SU-DHL-6 (cell line): Measurements from ENCODE around the gene CBLB.

Experiments
- H2AFZ ChIP-seq: fragments of 200-600 bp; sonication (generic); 2 replicates; pipeline ENCODE4 v1.6.1; 2014; ENCODE audit warnings: low read depth, mild to moderate bottlenecking, moderate library complexity, mixed read lengths, antibody characterized with exemption, low read length; ENCODE audit not compliant: severe bottlenecking
- H3F3A ChIP-seq: fragments of 200-600 bp; shearing (Covaris generic); 2 replicates; pipeline ENCODE4 v1.6.0; 2016; ENCODE audit warnings: antibody characterized with exemption, mild to moderate bottlenecking; ENCODE audit not compliant: insufficient read depth
- H3K27ac ChIP-seq: fragments of 200-600 bp; sonication (generic); 2 replicates; pipeline ENCODE4 v1.5.1; 2016; ENCODE audit warnings: low read depth, mild to moderate bottlenecking, low read length, moderate library complexity, mixed read lengths
- H3K27me3 ChIP-seq: fragments of 200-600 bp; sonication (generic), shearing (Covaris generic); 2 replicates; pipeline ENCODE4 v1.6.0; 2014; ENCODE audit warnings: mild to moderate bottlenecking, low read length
- H3K36me3 ChIP-seq: fragments of 200-600 bp; sonication (generic); 2 replicates; pipeline ENCODE4 v1.6.1; 2014; ENCODE audit warnings: mild to moderate bottlenecking, low read length, mixed read lengths
- H3K4me2 ChIP-seq: fragments of 300-600, 200-600 bp; shearing (Covaris generic), sonication (generic); 2 replicates; pipeline ENCODE4 v1.6.0; 2014; ENCODE audit warnings: low read length, low read depth, mild to moderate bottlenecking; ENCODE audit not compliant: poor library complexity, severe bottlenecking
- H3K4me3 ChIP-seq: fragments of 200-600 bp; sonication (generic); 2 replicates; pipeline ENCODE4 v1.5.1; 2014; ENCODE audit warnings: antibody characterized with exemption, low read length, mild to moderate bottlenecking, mixed read lengths; ENCODE audit not compliant: insufficient read depth, poor library complexity, severe bottlenecking
- H3K79me2 ChIP-seq: fragments of 200-600 bp; sonication (generic); 2 replicates; pipeline ENCODE4 v1.6.1; 2014; ENCODE audit warnings: mild to moderate bottlenecking, low read length, moderate library complexity; ENCODE audit not compliant: insufficient read depth
- H3K9ac ChIP-seq: fragments of 200-600 bp; sonication (generic); 2 replicates; pipeline ENCODE4 v1.7.0; 2014; ENCODE audit warnings: mild to moderate bottlenecking, low read length
- H3K9me2 ChIP-seq: fragments of 200-600 bp; sonication (generic); replicated peaks from 2 replicates; pipeline ENCODE4 v1.6.1; 2014; ENCODE audit warnings: low read length; ENCODE audit not compliant: insufficient read depth
- H3K9me3 ChIP-seq: fragments of 200-600 bp; sonication (generic); 2 replicates; pipeline ENCODE4 v1.6.1; 2014; ENCODE audit warnings: low read length, mixed read lengths; ENCODE audit not compliant: insufficient read depth
- H4K20me1 ChIP-seq: fragments of 200-600 bp; sonication (generic); 2 replicates; pipeline ENCODE4 v1.6.1; 2014; ENCODE audit warnings: low read depth, mild to moderate bottlenecking, antibody characterized with exemption, low read length, moderate library complexity, mixed read lengths
- CTCF ChIP-seq: fragments of 200-600 bp; sonication (generic); IDR thresholded peaks from one replicate; pipeline ENCODE4 v1.5.1; 2017; ENCODE audit warnings: antibody characterized with exemption, mild to moderate bottlenecking, low read length, moderate library complexity; ENCODE audit not compliant: insufficient read depth, poor library complexity, severe bottlenecking
- EZH2phosphoT487 ChIP-seq: fragments of 200-600 bp; sonication (generic), shearing (Covaris generic); conservative IDR thresholded peaks from 2 replicates; pipeline ENCODE4 v1.6.1; 2018; ENCODE audit warnings: mild to moderate bottlenecking, antibody characterized with exemption, low read length, moderate library complexity, mixed read lengths

CBLB gene

GRCh38 chr3:105661461-105661860 is 207.4 kb downstream of the CBLB start:
- no peak overlapping the region for H3K27ac ChIP-seq
- H3K9me3 ChIP-seq = no peaks in the 10 kb centered on the region

GRCh38 chr3:105656651-105657504 is 211.9 kb downstream of the CBLB start:
- H3K36me3 ChIP-seq = peaks cover 21% of the 10 kb centered on the region

More at GRCh38 chr3:105661461-105661860, 207.4 kb downstream of the CBLB start:
- Histone ChIP-seq H4K20me1 (no peaks in the 10 kb centered on the region), H3K9me2 (no peaks in the 10 kb centered on the region), H3K4me3 (no peak overlapping the region), H2AFZ (no peak overlapping the region), H3F3A (0 out of 2 replicates have a peak, but pooled peaks cover 2% of the 10 kb centered on the region), H3K4me2 (no peak overlapping the region), H3K27me3 (no peaks in the 10 kb centered on the region), H3K36me3 (peaks cover 26% of the 10 kb centered on the region), H3K79me2 (no peaks in the 10 kb centered on the region), H3K9ac (no peak overlapping the region)
- TF ChIP-seq EZH2phosphoT487 (no peak), CTCF (no peak)

GRCh38 chr3:105653868-105654267 is 214.9 kb downstream of the CBLB start:
- Histone ChIP-seq H3K36me3 (peaks cover 6% of the 10 kb centered on the region; the same call in 1 of the 2 replicates), H2AFZ (no peak overlapping the region), H4K20me1 (no peaks in the 10 kb centered on the region), H3K9me3 (no peaks in the 10 kb centered on the region), H3K27me3 (no peaks in the 10 kb centered on the region), H3K4me2 (no peak overlapping the region), H3K9me2 (no peaks in the 10 kb centered on the region), H3K27ac (no peak overlapping the region), H3K79me2 (no peaks in the 10 kb centered on the region), H3K4me3 (no peak overlapping the region), H3K9ac (no peak overlapping the region), H3F3A (peaks cover 16% of the 10 kb centered on the region; the same call in 1 of the 2 replicates)
- no peak for TF ChIP-seq CTCF
- no peak for TF ChIP-seq EZH2phosphoT487

More at GRCh38 chr3:105656651-105657504, 211.9 kb downstream of the CBLB start:
- H3K27ac ChIP-seq = no peak overlapping the region
- TF ChIP-seq CTCF = no peak
- TF ChIP-seq EZH2phosphoT487 = no peak
- H3K4me2 ChIP-seq = no peak overlapping the region
- H3F3A ChIP-seq = peaks cover 16% of the 10 kb centered on the region; the same call in 1 of the 2 replicates
- no peaks in the 10 kb centered on the region for H3K27me3 ChIP-seq
- no peaks in the 10 kb centered on the region for H4K20me1 ChIP-seq
- H3K9me3 ChIP-seq = no peaks in the 10 kb centered on the region
- H3K4me3 ChIP-seq = no peak overlapping the region
- H2AFZ ChIP-seq = no peak overlapping the region
- no peaks in the 10 kb centered on the region for H3K9me2 ChIP-seq
- no peak overlapping the region for H3K9ac ChIP-seq
- H3K79me2 ChIP-seq = no peaks in the 10 kb centered on the region
